Measurements from ENCODE around the gene THSD4.

THSD4 gene

DNA sequence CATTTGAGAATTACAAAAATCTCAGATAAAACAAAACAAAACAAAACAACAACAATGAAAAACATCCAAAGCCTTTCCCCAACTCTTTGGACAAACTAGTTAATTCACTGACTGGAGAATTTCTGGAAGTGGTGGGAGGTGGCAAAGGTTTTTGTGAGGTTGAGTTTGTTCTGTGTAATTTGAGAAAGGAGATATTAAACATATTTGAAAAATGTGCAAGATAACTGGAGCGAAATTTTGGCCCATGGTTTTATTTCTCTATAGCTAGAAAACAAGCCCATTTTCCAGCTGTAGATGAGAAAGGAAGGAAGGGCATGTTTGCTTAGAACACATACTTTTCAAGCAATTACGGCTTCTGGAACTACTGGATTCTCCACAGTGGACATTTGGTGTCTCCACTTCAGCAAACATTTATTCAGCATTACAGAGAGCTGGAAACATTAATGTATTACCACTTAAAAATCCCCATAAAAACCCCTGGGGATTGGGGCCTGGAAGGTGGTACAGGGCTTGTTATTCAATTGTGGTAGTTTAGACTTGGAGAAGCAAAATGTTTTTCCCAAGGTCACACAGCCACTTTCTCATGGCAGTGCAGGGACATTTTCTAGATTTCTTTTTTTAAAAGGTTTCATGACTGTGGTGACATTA is 135.8 kb downstream of the THSD4 start:
- DNase-seq (ENCODE audit: low spot score): no peak
- TF ChIP-seq, protein P1, sequence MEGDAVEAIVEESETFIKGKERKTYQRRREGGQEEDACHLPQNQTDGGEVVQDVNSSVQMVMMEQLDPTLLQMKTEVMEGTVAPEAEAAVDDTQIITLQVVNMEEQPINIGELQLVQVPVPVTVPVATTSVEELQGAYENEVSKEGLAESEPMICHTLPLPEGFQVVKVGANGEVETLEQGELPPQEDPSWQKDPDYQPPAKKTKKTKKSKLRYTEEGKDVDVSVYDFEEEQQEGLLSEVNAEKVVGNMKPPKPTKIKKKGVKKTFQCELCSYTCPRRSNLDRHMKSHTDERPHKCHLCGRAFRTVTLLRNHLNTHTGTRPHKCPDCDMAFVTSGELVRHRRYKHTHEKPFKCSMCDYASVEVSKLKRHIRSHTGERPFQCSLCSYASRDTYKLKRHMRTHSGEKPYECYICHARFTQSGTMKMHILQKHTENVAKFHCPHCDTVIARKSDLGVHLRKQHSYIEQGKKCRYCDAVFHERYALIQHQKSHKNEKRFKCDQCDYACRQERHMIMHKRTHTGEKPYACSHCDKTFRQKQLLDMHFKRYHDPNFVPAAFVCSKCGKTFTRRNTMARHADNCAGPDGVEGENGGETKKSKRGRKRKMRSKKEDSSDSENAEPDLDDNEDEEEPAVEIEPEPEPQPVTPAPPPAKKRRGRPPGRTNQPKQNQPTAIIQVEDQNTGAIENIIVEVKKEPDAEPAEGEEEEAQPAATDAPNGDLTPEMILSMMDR (IDR thresholded peaks at IDR 0.05; ENCODE audit: extremely low read depth, missing control alignments): no peak

DNA sequence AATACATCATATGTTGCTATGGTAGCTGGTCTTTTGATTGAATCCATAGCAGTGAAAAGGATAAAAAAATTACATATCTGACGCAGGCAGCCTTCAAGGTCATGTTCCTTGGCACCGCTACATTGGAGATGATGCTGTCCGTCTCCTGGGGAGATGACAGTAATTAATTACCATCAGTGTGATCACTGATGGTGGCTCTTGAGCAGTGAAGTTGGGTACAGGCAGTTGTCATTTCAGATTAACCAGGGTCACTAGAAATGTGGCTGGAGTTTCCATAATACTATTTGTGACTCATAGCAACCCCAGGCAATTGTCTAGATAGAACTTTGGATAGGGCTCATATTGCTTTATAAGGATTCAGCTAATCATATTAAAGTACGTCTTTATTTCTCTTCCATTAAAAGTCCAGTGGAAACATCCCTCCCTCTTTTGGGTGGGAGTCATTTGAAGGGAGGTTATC is 136.3 kb downstream of the THSD4 start:
- TF ChIP-seq, protein P1 (IDR thresholded peaks at IDR 0.05; ENCODE audit: extremely low read depth, missing control alignments): no peak
- DNase-seq (ENCODE audit: low spot score): no peak

DNA sequence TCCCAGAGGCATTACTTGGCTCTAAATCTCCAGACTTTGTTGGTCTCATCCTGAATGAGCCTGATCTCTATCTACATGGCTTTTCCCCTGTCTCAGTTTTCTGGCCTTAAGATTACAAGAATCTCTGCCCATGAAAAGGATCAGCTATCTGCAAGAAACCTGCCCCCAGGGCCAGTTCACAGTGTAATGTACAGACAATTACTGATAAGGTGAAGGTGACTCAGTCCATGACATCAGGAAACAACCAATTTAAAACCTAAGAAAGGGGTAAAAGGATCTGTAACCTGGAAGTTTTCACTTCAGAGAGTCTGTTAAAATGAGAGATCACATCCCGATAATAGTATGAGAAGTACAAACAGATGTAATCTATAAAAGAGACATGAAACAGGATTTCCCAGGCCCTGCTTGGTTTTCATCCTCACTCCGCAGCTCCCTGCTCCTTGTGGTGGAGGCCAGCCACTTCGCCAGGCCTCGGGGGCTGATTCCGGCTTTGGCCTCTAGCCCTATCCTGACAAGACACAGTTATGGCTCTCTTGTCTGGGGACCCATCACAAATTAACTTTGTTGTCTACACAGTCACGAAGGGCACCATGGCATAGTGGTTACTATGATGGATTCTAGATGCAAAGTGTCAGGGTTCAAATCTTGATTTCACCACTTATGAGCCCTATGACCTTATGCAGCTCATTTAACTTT is 136.9 kb downstream of the THSD4 start:
- no peak for DNase-seq (ENCODE audit: low spot score)
- TF ChIP-seq, protein P1 (IDR thresholded peaks at IDR 0.05; ENCODE audit: extremely low read depth, missing control alignments): no peak

DNA sequence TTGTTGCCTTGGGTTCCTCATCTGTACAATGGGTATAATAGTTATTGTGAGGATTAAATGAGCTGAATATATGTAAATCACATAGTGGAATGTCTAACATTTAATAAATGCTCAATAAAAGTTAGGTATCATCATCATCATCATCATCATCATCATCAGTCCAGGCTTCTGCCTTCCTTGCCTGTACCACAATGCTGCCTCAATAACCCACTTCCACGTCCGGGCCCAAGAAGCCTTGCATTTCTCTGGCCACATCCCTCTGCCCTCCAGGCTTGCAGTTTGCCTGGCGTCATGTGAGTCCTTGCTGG is 137.4 kb downstream of the THSD4 start:
- TF ChIP-seq, protein P1 (IDR thresholded peaks at IDR 0.05; ENCODE audit: extremely low read depth, missing control alignments): no peak

GRCh38 chr15:71254491-71254890 is 139.2 kb downstream of the THSD4 start:
- TF ChIP-seq, protein P1 (IDR thresholded peaks at IDR 0.05; ENCODE audit: extremely low read depth, missing control alignments): no peak
- no peak for DNase-seq (ENCODE audit: low spot score)

More for the DNA sequence above, 137.4 kb downstream of the THSD4 start:
- DNase-seq (ENCODE audit: low spot score): no peak

DNA sequence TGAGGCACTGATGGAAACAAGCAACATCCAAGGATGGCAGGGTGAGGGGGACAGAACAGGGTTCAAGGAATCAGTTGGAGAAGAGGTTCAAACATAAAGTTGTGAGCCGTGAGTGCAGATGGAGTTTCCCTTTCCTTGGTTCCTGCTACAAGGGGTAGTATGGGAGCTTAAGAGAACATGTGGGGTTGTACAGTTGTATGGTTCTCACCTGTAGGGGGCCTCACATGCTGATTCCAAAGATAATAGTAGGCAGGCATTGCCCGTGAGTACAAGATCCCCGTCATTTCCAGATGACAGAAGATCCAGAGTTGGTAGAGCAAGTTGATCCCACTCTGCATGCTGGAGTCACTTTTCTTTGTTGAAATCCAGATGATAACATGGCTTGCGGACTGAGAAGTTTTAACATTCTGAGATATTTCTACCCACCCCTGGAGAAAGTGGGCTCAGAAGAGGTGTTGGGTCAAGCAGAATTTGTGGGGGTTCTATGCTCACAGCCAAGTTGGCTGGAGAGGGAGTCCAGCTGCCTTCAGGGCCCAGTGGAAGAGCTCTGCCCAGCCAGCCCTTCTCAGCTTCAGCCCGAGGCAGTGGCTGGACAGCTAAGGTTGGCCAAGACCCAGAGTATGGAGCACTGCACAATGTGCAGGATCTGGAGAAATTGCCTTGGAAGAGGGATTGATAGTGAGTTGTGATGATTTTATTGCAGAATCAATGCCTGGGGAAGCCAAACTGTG is 141.8 kb downstream of the THSD4 start:
- TF ChIP-seq, protein P1 (IDR thresholded peaks at IDR 0.05; ENCODE audit: extremely low read depth, missing control alignments): no peak
- DNase-seq (ENCODE audit: low spot score): no peak

- DNase-seq (ENCODE audit: low spot score): no peak
- TF ChIP-seq, protein P1 (IDR thresholded peaks at IDR 0.05; ENCODE audit: extremely low read depth, missing control alignments): no peak
These were observed 144.6 kb downstream of the THSD4 start for GRCh38 chr15:71259866-71260265.

Measured in GM20000 (cell line).